ENCODE results near the gene GPRIN3.

- TF ChIP-seq, protein P1, sequence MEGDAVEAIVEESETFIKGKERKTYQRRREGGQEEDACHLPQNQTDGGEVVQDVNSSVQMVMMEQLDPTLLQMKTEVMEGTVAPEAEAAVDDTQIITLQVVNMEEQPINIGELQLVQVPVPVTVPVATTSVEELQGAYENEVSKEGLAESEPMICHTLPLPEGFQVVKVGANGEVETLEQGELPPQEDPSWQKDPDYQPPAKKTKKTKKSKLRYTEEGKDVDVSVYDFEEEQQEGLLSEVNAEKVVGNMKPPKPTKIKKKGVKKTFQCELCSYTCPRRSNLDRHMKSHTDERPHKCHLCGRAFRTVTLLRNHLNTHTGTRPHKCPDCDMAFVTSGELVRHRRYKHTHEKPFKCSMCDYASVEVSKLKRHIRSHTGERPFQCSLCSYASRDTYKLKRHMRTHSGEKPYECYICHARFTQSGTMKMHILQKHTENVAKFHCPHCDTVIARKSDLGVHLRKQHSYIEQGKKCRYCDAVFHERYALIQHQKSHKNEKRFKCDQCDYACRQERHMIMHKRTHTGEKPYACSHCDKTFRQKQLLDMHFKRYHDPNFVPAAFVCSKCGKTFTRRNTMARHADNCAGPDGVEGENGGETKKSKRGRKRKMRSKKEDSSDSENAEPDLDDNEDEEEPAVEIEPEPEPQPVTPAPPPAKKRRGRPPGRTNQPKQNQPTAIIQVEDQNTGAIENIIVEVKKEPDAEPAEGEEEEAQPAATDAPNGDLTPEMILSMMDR (optimal IDR thresholded peaks at IDR 0.05 in 1 of 3, IDR thresholded peaks at IDR 0.05 in 1 of 3, conservative IDR thresholded peaks at IDR 0.05 in 1 of 3; ENCODE audit: extremely low read depth in 1 of 3, insufficient read depth in 2 of 3, low read length in 3 of 3) = no peak
- no peak for TF ChIP-seq EZH2 (IDR thresholded peaks at IDR 0.05; ENCODE audit: low read length)
These were observed 6.6 kb downstream of the GPRIN3 start for GRCh38 chr4:89301003-89301402.

All from keratinocyte (primary cell).